ENCODE results near the gene UTY.

DNA sequence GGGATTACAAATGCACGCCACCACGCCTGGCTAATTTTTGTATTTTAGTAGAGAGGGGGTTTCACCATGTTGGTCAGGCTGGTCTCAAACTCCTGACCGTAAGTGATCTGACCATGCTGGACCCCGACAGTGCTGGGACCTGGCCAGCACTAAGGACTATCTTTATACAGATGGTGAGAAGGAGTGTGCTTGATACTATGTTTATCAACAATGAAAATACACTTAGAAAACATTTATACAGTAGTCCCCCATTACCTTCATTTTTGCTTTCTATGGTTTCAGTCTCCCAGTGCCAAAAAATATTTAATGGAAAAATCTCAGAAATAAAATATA lies 111.4 kb downstream of the UTY start:
- TF ChIP-seq, protein P1, sequence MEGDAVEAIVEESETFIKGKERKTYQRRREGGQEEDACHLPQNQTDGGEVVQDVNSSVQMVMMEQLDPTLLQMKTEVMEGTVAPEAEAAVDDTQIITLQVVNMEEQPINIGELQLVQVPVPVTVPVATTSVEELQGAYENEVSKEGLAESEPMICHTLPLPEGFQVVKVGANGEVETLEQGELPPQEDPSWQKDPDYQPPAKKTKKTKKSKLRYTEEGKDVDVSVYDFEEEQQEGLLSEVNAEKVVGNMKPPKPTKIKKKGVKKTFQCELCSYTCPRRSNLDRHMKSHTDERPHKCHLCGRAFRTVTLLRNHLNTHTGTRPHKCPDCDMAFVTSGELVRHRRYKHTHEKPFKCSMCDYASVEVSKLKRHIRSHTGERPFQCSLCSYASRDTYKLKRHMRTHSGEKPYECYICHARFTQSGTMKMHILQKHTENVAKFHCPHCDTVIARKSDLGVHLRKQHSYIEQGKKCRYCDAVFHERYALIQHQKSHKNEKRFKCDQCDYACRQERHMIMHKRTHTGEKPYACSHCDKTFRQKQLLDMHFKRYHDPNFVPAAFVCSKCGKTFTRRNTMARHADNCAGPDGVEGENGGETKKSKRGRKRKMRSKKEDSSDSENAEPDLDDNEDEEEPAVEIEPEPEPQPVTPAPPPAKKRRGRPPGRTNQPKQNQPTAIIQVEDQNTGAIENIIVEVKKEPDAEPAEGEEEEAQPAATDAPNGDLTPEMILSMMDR (IDR thresholded peaks at IDR 0.05) = no peak
- TF ChIP-seq POLR2A (IDR thresholded peaks at IDR 0.05) (no peak), EP300 (IDR thresholded peaks at IDR 0.05) (no peak)
